Measurements from ENCODE around the gene ACTG2. TPM values are rescaled to one million over a fixed set of nuclear protein-coding genes. Genes with fewer than 3 reads are reported as not detected.

ACTG2 gene
- total and polyA plus RNA-seq, 10 of the 15 experiments (the other 5 are each of a cell fraction or from before 2014, with no cell fraction given), result 0.06 to 0.97 (median 0.12) TPM; not detected in 7

- TF ChIP-seq IRF5 (IDR thresholded peaks at IDR 0.05; ENCODE audit: borderline replicate concordance), result peak; percentile 79
- TF ChIP-seq MAX (IDR thresholded peaks at IDR 0.05; ENCODE audit: low read depth, low read length), result peak; percentile 88
- TF ChIP-seq NR2C1 (IDR thresholded peaks at IDR 0.05), result peak; percentile 78
- no peak for TF ChIP-seq NFIC (IDR thresholded peaks at IDR 0.05; ENCODE audit: low read depth, low read length)
- no peak for TF ChIP-seq MYB (IDR thresholded peaks at IDR 0.05; ENCODE audit: borderline replicate concordance, low read depth, low read length)
- TF ChIP-seq ATF7 (IDR thresholded peaks at IDR 0.05; ENCODE audit: low read depth), result peak; percentile 92
- no peak for TF ChIP-seq JUNB (IDR thresholded peaks at IDR 0.05)
- TF ChIP-seq POLR2A (IDR thresholded peaks at IDR 0.05; ENCODE audit: low read depth, low read length), result peak; percentile 97
- TF ChIP-seq JUND (IDR thresholded peaks at IDR 0.05; ENCODE audit: low read depth, low read length), result no peak
- peak; percentile 81 for TF ChIP-seq IKZF1 (conservative IDR thresholded peaks at IDR 0.05)
- peak; percentile 92 for TF ChIP-seq SPI1 (IDR thresholded peaks at IDR 0.05; ENCODE audit: borderline replicate concordance, insufficient read depth, low read depth, low read length)
- no peak for TF ChIP-seq NFYB (IDR thresholded peaks at IDR 0.05; ENCODE audit: insufficient read depth, low read depth, low read length)
- peak; percentile 72 for TF ChIP-seq POLR2AphosphoS2 (IDR thresholded peaks at IDR 0.05; ENCODE audit: low read depth, low read length)
- no peak for TF ChIP-seq ZNF274 (IDR thresholded peaks at IDR 0.05; ENCODE audit: insufficient read depth, insufficient read length)
- peak; percentile 59 for TF ChIP-seq RUNX3 (IDR thresholded peaks at IDR 0.05; ENCODE audit: low read length)
- TF ChIP-seq STAT1 (conservative IDR thresholded peaks at IDR 0.05), result peak; percentile 47; the same call in 1 of the 2 replicates
- TF ChIP-seq NR2F1 (conservative IDR thresholded peaks at IDR 0.05), result no peak
- TF ChIP-seq ZSCAN29 (IDR thresholded peaks at IDR 0.05), result no peak
- TF ChIP-seq ZBTB40 (IDR thresholded peaks at IDR 0.05; ENCODE audit: borderline replicate concordance), result peak; percentile 92
- peak; percentile 77 for TF ChIP-seq MXI1 (IDR thresholded peaks at IDR 0.05; ENCODE audit: low read depth, low read length)
- peak; percentile 97 for TF ChIP-seq CREM (IDR thresholded peaks at IDR 0.05; ENCODE audit: low read depth)
- TF ChIP-seq SIN3A (IDR thresholded peaks at IDR 0.05; ENCODE audit: low read depth, low read length), result peak; percentile 86
- TF ChIP-seq PAX5 (IDR thresholded peaks at IDR 0.05; ENCODE audit: borderline replicate concordance, low read depth, low read length), result peak; percentile 80
- peak; percentile 99 for TF ChIP-seq CREB1 (IDR thresholded peaks at IDR 0.05; ENCODE audit: low read depth)
- TF ChIP-seq DPF2 (IDR thresholded peaks at IDR 0.05), result peak; percentile 65; the same call in 1 of the 2 replicates
- peak in 1 of 2 experiments; percentile 16; a peak in 1 of 4 replicates for TF ChIP-seq IKZF2 (IDR thresholded peaks at IDR 0.05)
- peak; percentile 98 for TF ChIP-seq POLR2AphosphoS5 (IDR thresholded peaks at IDR 0.05; ENCODE audit: low read length)
Observed at GRCh38 chr2:73926493-73927327, 33.9 kb downstream of the ACTG2 start, which contains the start of gene DGUOK (continued).
